HFFc6 (cell line): ENCODE results near the gene FSTL5. TPM values are rescaled to one million over a fixed set of nuclear protein-coding genes. Genes with fewer than 3 reads are reported as not detected.

Experiments
- DNase-seq: peaks from one replicate; pipeline ENCODE4 v3.0.0-alpha.2; 2018
- H3K27ac Mint-ChIP-seq: 2 replicates; pipeline ENCODE4 v1.8.0; 2020; ENCODE audit warnings: mild to moderate bottlenecking, mixed read lengths
- H3K27me3 Mint-ChIP-seq: 2 replicates; pipeline ENCODE4 v1.8.0; 2021; ENCODE audit warnings: mild to moderate bottlenecking, moderate library complexity, mixed read lengths; ENCODE audit not compliant: insufficient read depth
- H3K36me3 Mint-ChIP-seq: 2 replicates; pipeline ENCODE4 v1.8.0; 2021; ENCODE audit warnings: low read depth, mixed read lengths
- H3K4me1 Mint-ChIP-seq: 2 replicates; pipeline ENCODE4 v1.8.0; 2020; ENCODE audit warnings: low read depth, mixed read lengths
- H3K4me3 Mint-ChIP-seq: 2 replicates; pipeline ENCODE4 v1.8.0; 2020; ENCODE audit warnings: mild to moderate bottlenecking, moderate library complexity, mixed read lengths
- H3K9me3 Mint-ChIP-seq: 2 replicates; pipeline ENCODE4 v1.8.0; 2020; ENCODE audit warnings: mild to moderate bottlenecking, mixed read lengths
- CTCF ChIP-seq: fragments of 200-600 bp; sonication (generic); IDR thresholded peaks from 2 replicates; pipeline ENCODE4 v1.5.0; 2021; ENCODE audit warnings: antibody characterized with exemption, mild to moderate bottlenecking
- total RNA-seq, 6 experiments: library from RNA; stranded (reverse); fragmentation: NEBNext Ultra II Directional; extraction: Animal tissue kit (Norgen Biotek cat#: 25700); gene quantifications; 2 replicates in 1 of 6; 3 replicates in 5 of 6; pipeline ENCODE4 v1.2.3, GENCODE V29; 2021

FSTL5 gene
- total RNA-seq, 6 experiments from 2014 or later, result not detected

GRCh38 chr4:161658676-161659075 is 505.1 kb downstream of the FSTL5 start:
- Mint-ChIP-seq H3K4me1 (no peaks in the 10 kb centered on the region), H3K27ac (no peak overlapping the region), H3K36me3 (no peaks in the 10 kb centered on the region), H3K27me3 (no peaks in the 10 kb centered on the region), H3K9me3 (peaks cover 22% of the 10 kb centered on the region), H3K4me3 (no peak overlapping the region)
- no peak for DNase-seq
- no peak for TF ChIP-seq CTCF

GRCh38 chr4:161657616-161658015 is 506.2 kb downstream of the FSTL5 start:
- Mint-ChIP-seq H3K27me3 (no peaks in the 10 kb centered on the region), H3K4me1 (no peaks in the 10 kb centered on the region), H3K36me3 (no peaks in the 10 kb centered on the region), H3K4me3 (no peak overlapping the region), H3K9me3 (peaks cover 23% of the 10 kb centered on the region), H3K27ac (no peak overlapping the region)
- DNase-seq, result no peak
- no peak for TF ChIP-seq CTCF

GRCh38 chr4:161656594-161656993 is 507.2 kb downstream of the FSTL5 start:
- Mint-ChIP-seq H3K4me3 (no peak overlapping the region), H3K4me1 (no peaks in the 10 kb centered on the region), H3K27me3 (no peaks in the 10 kb centered on the region), H3K9me3 (peaks cover 17% of the 10 kb centered on the region), H3K36me3 (no peaks in the 10 kb centered on the region), H3K27ac (no peak overlapping the region)
- DNase-seq, result no peak
- TF ChIP-seq CTCF, result no peak

GRCh38 chr4:161655148-161655547 is 508.7 kb downstream of the FSTL5 start:
- no peaks in the 10 kb centered on the region for H3K27me3 Mint-ChIP-seq
- peaks cover 26% of the 10 kb centered on the region for H3K9me3 Mint-ChIP-seq
- no peak overlapping the region for H3K4me3 Mint-ChIP-seq
- H3K4me1 Mint-ChIP-seq, result no peaks in the 10 kb centered on the region
- no peak overlapping the region for H3K27ac Mint-ChIP-seq
- TF ChIP-seq CTCF, result no peak
- DNase-seq, result no peak
- H3K36me3 Mint-ChIP-seq, result no peaks in the 10 kb centered on the region

GRCh38 chr4:161653697-161654096 is 510.1 kb downstream of the FSTL5 start:
- Mint-ChIP-seq H3K36me3 (no peaks in the 10 kb centered on the region), H3K27me3 (no peaks in the 10 kb centered on the region), H3K4me1 (no peaks in the 10 kb centered on the region), H3K9me3 (peaks cover 32% of the 10 kb centered on the region), H3K4me3 (no peak overlapping the region), H3K27ac (no peak overlapping the region)
- no peak for TF ChIP-seq CTCF
- DNase-seq, result no peak

GRCh38 chr4:161651586-161651985 is 512.2 kb downstream of the FSTL5 start:
- no peak for TF ChIP-seq CTCF
- no peak overlapping the region for H3K27ac Mint-ChIP-seq
- H3K4me1 Mint-ChIP-seq, result no peaks in the 10 kb centered on the region
- DNase-seq, result no peak
- H3K36me3 Mint-ChIP-seq, result no peaks in the 10 kb centered on the region
- H3K9me3 Mint-ChIP-seq, result peaks cover 43% of the 10 kb centered on the region
- H3K27me3 Mint-ChIP-seq, result no peaks in the 10 kb centered on the region
- no peak overlapping the region for H3K4me3 Mint-ChIP-seq
